ENCODE data around the gene RANGRF.

- TF ChIP-seq CTCF (IDR thresholded peaks at IDR 0.05; ENCODE audit: low read length) = no peak
- TF ChIP-seq EZH2phosphoT487 (IDR thresholded peaks at IDR 0.05; ENCODE audit: low read length) = no peak
Observed at GRCh38 chr17:8255499-8255898, 33.0 kb upstream of the RANGRF start.
